HEK293 (cell line): ENCODE data around the gene DYNC2I2.
"Not testable (repeated sequence)": the region's sequence is repeated elsewhere in the genome, so short reads cannot be mapped to it uniquely, and the experiment has no call there.

Experiments used
- CTCF ChIA-PET: fragments of 350-600 bp; formaldehyde crosslinking; extraction: SDS; loops from one replicate; lab custom pipeline; 2021; ENCODE audit warnings: antibody characterized with exemption; lab: Yijun Ruan, JAX
- POLR2A ChIA-PET: fragments of 300-600 bp; formaldehyde crosslinking; extraction: SDS; loops from one replicate; lab custom pipeline; 2020; ENCODE audit warnings: antibody characterized with exemption, inconsistent platforms; lab: Yijun Ruan, JAX
- H3K27ac ChIP-seq: fragments of 200-500 bp; sonication (Bioruptor generic); 2 replicates; pipeline ENCODE4 v1.5.1; 2014; ENCODE audit warnings: low read depth, low read length, control low read depth, inconsistent platforms; ENCODE audit errors: extremely low read depth
- H3K36me3 ChIP-seq, 2 experiments: fragments of 200-500 bp in 1 of 2; sonication (Bioruptor generic) in 1 of 2; 1 replicate in 1 of 2; 2 replicates in 1 of 2; pipeline ENCODE4 v1.5.1; 2014 to 2017; ENCODE audit warnings: inconsistent platforms in 2 of 2, low read length in 2 of 2; ENCODE audit not compliant: control insufficient read depth in 2 of 2, insufficient read depth in 1 of 2
- H3K4me1 ChIP-seq: fragments of 200-500 bp; sonication (Bioruptor generic); 2 replicates; pipeline ENCODE4 v1.5.1; 2014; ENCODE audit warnings: mild to moderate bottlenecking, low read length, inconsistent platforms; ENCODE audit not compliant: control insufficient read depth, insufficient read depth
- H3K4me3 ChIP-seq: 2 replicates; pipeline ENCODE4 v1.5.1; 2011; ENCODE audit warnings: low read depth, mild to moderate bottlenecking, control low read depth, low read length, moderate library complexity
- H3K9me3 ChIP-seq: fragments of 200-500 bp; sonication (Bioruptor generic); 2 replicates; pipeline ENCODE4 v1.5.1; 2014; ENCODE audit warnings: low read depth, low read length, inconsistent platforms; ENCODE audit not compliant: control insufficient read depth, insufficient read depth
- GLIS1 ChIP-seq: fragments of 450-650 bp; formaldehyde crosslinking; IDR thresholded peaks from 2 replicates; pipeline ENCODE4 v1.5.1; 2016; ENCODE audit warnings: missing biosample characterization, missing genetic modification characterization
- INSM2 ChIP-seq: fragments of 450-650 bp; formaldehyde crosslinking; IDR thresholded peaks from 2 replicates; pipeline ENCODE4 v1.5.1; 2016; ENCODE audit warnings: missing biosample characterization, missing genetic modification characterization
- PRDM6 ChIP-seq: fragments of 450-650 bp; formaldehyde crosslinking; IDR thresholded peaks from 2 replicates; pipeline ENCODE4 v1.5.1; 2017; ENCODE audit warnings: missing biosample characterization, missing genetic modification characterization
- REPIN1 ChIP-seq: fragments of 450-650 bp; formaldehyde crosslinking; IDR thresholded peaks from 2 replicates; pipeline ENCODE4 v1.5.1; 2017; ENCODE audit warnings: missing biosample characterization, missing genetic modification characterization, low read depth
- WT1 ChIP-seq: fragments of 450-650 bp; formaldehyde crosslinking; IDR thresholded peaks from 2 replicates; pipeline ENCODE4 v1.5.1; 2016; ENCODE audit warnings: missing biosample characterization, missing genetic modification characterization
- ZBTB26 ChIP-seq: fragments of 450-650 bp; formaldehyde crosslinking; optimal IDR thresholded peaks from 2 replicates; pipeline ENCODE3; 2016; ENCODE audit warnings: missing biosample characterization, mild to moderate bottlenecking, missing genetic modification characterization
- ZBTB48 ChIP-seq: fragments of 450-650 bp; formaldehyde crosslinking; IDR thresholded peaks from 2 replicates; pipeline ENCODE4 v1.5.1; 2016; ENCODE audit warnings: missing biosample characterization, missing genetic modification characterization
- ZEB2 ChIP-seq: fragments of 450-650 bp; formaldehyde crosslinking; IDR thresholded peaks from 2 replicates; pipeline ENCODE4 v1.5.1; 2016; ENCODE audit warnings: missing biosample characterization, missing genetic modification characterization
- ZNF112 ChIP-seq: fragments of 450-650 bp; formaldehyde crosslinking; IDR thresholded peaks from 2 replicates; pipeline ENCODE4 v1.5.0; 2017; ENCODE audit warnings: missing biosample characterization, missing genetic modification characterization
- ZNF2 ChIP-seq: fragments of 450-650 bp; formaldehyde crosslinking; IDR thresholded peaks from 2 replicates; pipeline ENCODE4 v1.5.1; 2016; ENCODE audit warnings: missing biosample characterization, missing genetic modification characterization
- ZNF26 ChIP-seq: fragments of 450-650 bp; formaldehyde crosslinking; IDR thresholded peaks from 2 replicates; pipeline ENCODE4 v1.5.1; 2016; ENCODE audit warnings: missing biosample characterization, missing genetic modification characterization
- ZNF335 ChIP-seq: fragments of 450-650 bp; formaldehyde crosslinking; conservative IDR thresholded peaks from 2 replicates; pipeline ENCODE4 v1.5.1; 2016; ENCODE audit warnings: missing biosample characterization, missing genetic modification characterization
- ZNF529 ChIP-seq: fragments of 450-650 bp; formaldehyde crosslinking; IDR thresholded peaks from 2 replicates; pipeline ENCODE4 v1.5.1; 2017; ENCODE audit warnings: missing genetic modification characterization, missing biosample characterization; ENCODE audit not compliant: insufficient replicate concordance
- ZNF629 ChIP-seq: fragments of 450-650 bp; formaldehyde crosslinking; IDR thresholded peaks from 2 replicates; pipeline ENCODE4 v1.5.1; 2017; ENCODE audit warnings: missing biosample characterization, missing genetic modification characterization
- ZNF639 ChIP-seq: fragments of 450-650 bp; formaldehyde crosslinking; IDR thresholded peaks from 2 replicates; pipeline ENCODE4 v1.5.1; 2016; ENCODE audit warnings: missing biosample characterization, missing genetic modification characterization
- ZNF664 ChIP-seq: fragments of 450-650 bp; formaldehyde crosslinking; IDR thresholded peaks from 2 replicates; pipeline ENCODE4 v1.5.1; 2016; ENCODE audit warnings: missing biosample characterization, missing genetic modification characterization
- ZNF701 ChIP-seq: fragments of 450-650 bp; formaldehyde crosslinking; IDR thresholded peaks from 2 replicates; pipeline ENCODE4 v1.5.1; 2016; ENCODE audit warnings: missing biosample characterization, missing genetic modification characterization
- ZNF776 ChIP-seq: fragments of 450-650 bp; formaldehyde crosslinking; IDR thresholded peaks from 2 replicates; pipeline ENCODE4 v1.5.0; 2017; ENCODE audit warnings: missing biosample characterization, missing genetic modification characterization, borderline replicate concordance
- ZNF843 ChIP-seq: fragments of 450-650 bp; formaldehyde crosslinking; IDR thresholded peaks from 2 replicates; pipeline ENCODE4 v1.5.1; 2016; ENCODE audit warnings: missing biosample characterization, missing genetic modification characterization

Gene DYNC2I2

GRCh38 chr9:128701227-128701854, 44.7 kb upstream of the DYNC2I2 start:
- Histone ChIP-seq H3K36me3 (peaks cover 0 to 19% of the 10 kb centered on the region in 2 experiments; a peak in 2 of 3 replicates), H3K4me3 (no peak overlapping the region), H3K27ac (no peak overlapping the region), H3K4me1 (no peaks in the 10 kb centered on the region), H3K9me3 (no peaks in the 10 kb centered on the region)
- ChIA-PET CTCF (interaction anchor here (0.7 to 4.1 kb wide), 8 partner anchors 9 to 118 kb away, joined by 3 to 37 read pairs (median 4); partner anchors contain the start of gene ZDHHC12), POLR2A (interaction anchor here (1.3 to 2.8 kb wide), 4 partner anchors 10 to 66 kb away, joined by 8 to 26 read pairs (median 10); partner anchors contain the start of genes SET and ZDHHC12)
- TF ChIP-seq WT1 (tag by site-specific recombination) = peak; percentile 12; the same call in 1 of the 2 replicates
- TF ChIP-seq ZNF112 (tag by site-specific recombination) = no peak
- no peak for TF ChIP-seq ZNF776

GRCh38 chr9:128699096-128699795, 42.6 kb upstream of the DYNC2I2 start:
- not testable (repeated sequence) for H3K27ac ChIP-seq, H3K4me1 ChIP-seq, H3K4me3 ChIP-seq, H3K9me3 ChIP-seq
- ChIA-PET CTCF (interaction anchor here (0.6 to 4.1 kb wide), 5 partner anchors 12 to 178 kb away, joined by 3 to 19 read pairs (median 4); no protein-coding TSS in a partner anchor), POLR2A (interaction anchor here (0.7 to 1.7 kb wide), 3 partner anchors 15 to 34 kb away, joined by 4 to 8 read pairs (median 5); partner anchors contain the start of gene ZDHHC12)
- H3K36me3 ChIP-seq = peaks cover under 1 to 20% of the 10 kb centered on the region in 2 experiments; a peak in 2 of 3 replicates

GRCh38 chr9:128696923-128697707, 40.5 kb upstream of the DYNC2I2 start:
- ChIA-PET POLR2A (interaction anchor here (0.5 to 2.4 kb wide), 14 partner anchors 8 to 282 kb away, joined by 3 to 16 read pairs (median 5); partner anchors contain the start of genes SET, SPTAN1 and ZDHHC12), CTCF (interaction anchor here (0.6 to 1.7 kb wide), 5 partner anchors 36 to 1115 kb away, joined by 3 to 12 read pairs (median 3); no protein-coding TSS in a partner anchor)
- Histone ChIP-seq H3K36me3 (peaks cover 15 to 41% of the 10 kb centered on the region in 2 experiments), H3K27ac (no peak overlapping the region), H3K4me3 (no peak overlapping the region), H3K9me3 (no peaks in the 10 kb centered on the region), H3K4me1 (no peaks in the 10 kb centered on the region)
- TF ChIP-seq INSM2 (tag by site-specific recombination) = peak; percentile 59; the same call in 1 of the 2 replicates
- TF ChIP-seq GLIS1 (tag by site-specific recombination) = no peak
- no peak for TF ChIP-seq ZNF529 (tag by site-specific recombination)
- 0 out of 2 replicates have a peak, but pooled peaks have one; percentile 24 for TF ChIP-seq REPIN1 (tag by site-specific recombination)
- no peak for TF ChIP-seq PRDM6 (tag by site-specific recombination)
- no peak for TF ChIP-seq ZNF701 (tag by site-specific recombination)
- no peak for TF ChIP-seq ZEB2 (tag by site-specific recombination)
- no peak for TF ChIP-seq ZBTB26 (tag by site-specific recombination)
- peak; percentile 89 for TF ChIP-seq ZNF664 (tag by site-specific recombination)
- 0 out of 2 replicates have a peak, but pooled peaks have one; percentile 5 for TF ChIP-seq ZNF2
- no peak for TF ChIP-seq ZNF629 (tag by site-specific recombination)
- no peak for TF ChIP-seq ZBTB48 (tag by site-specific recombination)
- TF ChIP-seq ZNF335 (tag by site-specific recombination) = 0 out of 2 replicates have a peak, but pooled peaks have one; percentile 19
- TF ChIP-seq ZNF843 (tag by site-specific recombination) = no peak
- TF ChIP-seq ZNF639 (tag by site-specific recombination) = no peak
- TF ChIP-seq ZNF26 = no peak
